ENCODE data around the gene MED1.
"Not testable (repeated sequence)": the region's sequence is repeated elsewhere in the genome, so short reads cannot be mapped to it uniquely, and the experiment has no call there.

Gene MED1

GRCh38 chr17:39391448-39391847 is 59.6 kb downstream of the MED1 start:
- 100% methylated on average over 1 of the region's 5 CpGs for WGBS (ENCODE audit: extremely low coverage, insufficient coverage, low lambda C conversion rate)
- H3K79me1 ChIP-seq (ENCODE audit: low read length): no peaks in the 10 kb centered on the region
- H2BK120ac ChIP-seq (ENCODE audit: low read depth, low read length): no peak overlapping the region
- no peak overlapping the region for H3K4me3 ChIP-seq (ENCODE audit: low read length)
- no peaks in the 10 kb centered on the region for H3K36me3 ChIP-seq (ENCODE audit: control insufficient read depth, insufficient read depth, low read length)
- H2BK5ac ChIP-seq (ENCODE audit: low read length): no peak overlapping the region
- H3K4ac ChIP-seq (ENCODE audit: low read depth, low read length): no peak overlapping the region
- no peaks in the 10 kb centered on the region for H3K79me2 ChIP-seq (ENCODE audit: control insufficient read depth, insufficient read depth, low read length)
- no peak overlapping the region for H4K8ac ChIP-seq (ENCODE audit: low read depth, low read length)
- H2BK15ac ChIP-seq (replicated peaks; ENCODE audit: low read depth): no peak overlapping the region
- H2AK5ac ChIP-seq (ENCODE audit: low read length): no peak overlapping the region
- no peak overlapping the region for H4K5ac ChIP-seq (ENCODE audit: low read length)
- no peak overlapping the region for H3K27ac ChIP-seq (ENCODE audit: low read depth, low read length)
- H3K9ac ChIP-seq (ENCODE audit: low read length): no peak overlapping the region
- no peak overlapping the region for H3K18ac ChIP-seq (ENCODE audit: low read length)
- H3K4me1 ChIP-seq (ENCODE audit: control insufficient read depth, low read depth, low read length): no peaks in the 10 kb centered on the region
- H3K23ac ChIP-seq (ENCODE audit: low read length): no peak overlapping the region
- H3K56ac ChIP-seq (ENCODE audit: low read length): no peak overlapping the region
- H3K4me2 ChIP-seq (ENCODE audit: low read length): no peak overlapping the region
- no peaks in the 10 kb centered on the region for H3K27me3 ChIP-seq (ENCODE audit: insufficient read depth, low read length, poor library complexity)
- no peak for DNase-seq

- no peak overlapping the region for H2AK5ac ChIP-seq (ENCODE audit: low read length)
- H4K8ac ChIP-seq (ENCODE audit: low read depth, low read length): no peak overlapping the region
- H3K23ac ChIP-seq (ENCODE audit: low read length): no peak overlapping the region
- H2BK5ac ChIP-seq (ENCODE audit: low read length): no peak overlapping the region
- no peaks in the 10 kb centered on the region for H3K27me3 ChIP-seq (ENCODE audit: insufficient read depth, low read length, poor library complexity)
- no peak overlapping the region for H3K4me2 ChIP-seq (ENCODE audit: low read length)
- no peak overlapping the region for H3K4me3 ChIP-seq (ENCODE audit: low read length)
- DNase-seq: no peak
- no peaks in the 10 kb centered on the region for H3K79me2 ChIP-seq (ENCODE audit: control insufficient read depth, insufficient read depth, low read length)
- H3K9ac ChIP-seq (ENCODE audit: low read length): no peak overlapping the region
- no peak overlapping the region for H3K18ac ChIP-seq (ENCODE audit: low read length)
- H3K4ac ChIP-seq (ENCODE audit: low read depth, low read length): no peak overlapping the region
- H3K56ac ChIP-seq (ENCODE audit: low read length): no peak overlapping the region
- no peaks in the 10 kb centered on the region for H3K36me3 ChIP-seq (ENCODE audit: control insufficient read depth, insufficient read depth, low read length)
- H4K5ac ChIP-seq (ENCODE audit: low read length): no peak overlapping the region
- WGBS (ENCODE audit: extremely low coverage, insufficient coverage, low lambda C conversion rate): no CpG with 5 or more reads among the region's 6 CpGs
- H2BK15ac ChIP-seq (replicated peaks; ENCODE audit: low read depth): no peak overlapping the region
- H3K27ac ChIP-seq (ENCODE audit: low read depth, low read length): no peak overlapping the region
- H3K4me1 ChIP-seq (ENCODE audit: control insufficient read depth, low read depth, low read length): no peaks in the 10 kb centered on the region
- H2BK120ac ChIP-seq (ENCODE audit: low read depth, low read length): no peak overlapping the region
- no peaks in the 10 kb centered on the region for H3K79me1 ChIP-seq (ENCODE audit: low read length)
Observed at GRCh38 chr17:39385040-39385439, 66.0 kb downstream of the MED1 start.

- Histone ChIP-seq H3K4ac (ENCODE audit: low read depth, low read length) (no peak overlapping the region), H3K23ac (ENCODE audit: low read length) (no peak overlapping the region), H3K18ac (ENCODE audit: low read length) (no peak overlapping the region), H3K27ac (ENCODE audit: low read depth, low read length) (no peak overlapping the region), H3K79me2 (ENCODE audit: control insufficient read depth, insufficient read depth, low read length) (no peaks in the 10 kb centered on the region), H3K27me3 (ENCODE audit: insufficient read depth, low read length, poor library complexity) (no peaks in the 10 kb centered on the region), H2BK120ac (ENCODE audit: low read depth, low read length) (no peak overlapping the region), H2BK5ac (ENCODE audit: low read length) (no peak overlapping the region), H3K4me3 (ENCODE audit: low read length) (no peak overlapping the region), H3K4me1 (ENCODE audit: control insufficient read depth, low read depth, low read length) (no peaks in the 10 kb centered on the region), H2BK15ac (replicated peaks; ENCODE audit: low read depth) (no peak overlapping the region), H4K8ac (ENCODE audit: low read depth, low read length) (no peak overlapping the region), H3K9ac (ENCODE audit: low read length) (no peak overlapping the region), H3K56ac (ENCODE audit: low read length) (no peak overlapping the region), H4K5ac (ENCODE audit: low read length) (no peak overlapping the region), H3K36me3 (ENCODE audit: control insufficient read depth, insufficient read depth, low read length) (no peaks in the 10 kb centered on the region), H3K79me1 (ENCODE audit: low read length) (no peaks in the 10 kb centered on the region), H3K4me2 (ENCODE audit: low read length) (no peak overlapping the region), H2AK5ac (ENCODE audit: low read length) (no peak overlapping the region)
- WGBS (ENCODE audit: extremely low coverage, insufficient coverage, low lambda C conversion rate): no CpG with 5 or more reads among the region's 2 CpGs
- DNase-seq: no peak
Observed at GRCh38 chr17:39380144-39380543, 70.9 kb downstream of the MED1 start.

GRCh38 chr17:39376434-39376833 is 74.6 kb downstream of the MED1 start:
- H3K79me2 ChIP-seq (ENCODE audit: control insufficient read depth, insufficient read depth, low read length): no peaks in the 10 kb centered on the region
- H2AK5ac ChIP-seq (ENCODE audit: low read length): no peak overlapping the region
- no peak overlapping the region for H3K9ac ChIP-seq (ENCODE audit: low read length)
- no peak overlapping the region for H4K5ac ChIP-seq (ENCODE audit: low read length)
- DNase-seq: no peak
- H2BK15ac ChIP-seq (replicated peaks; ENCODE audit: low read depth): no peak overlapping the region
- H4K8ac ChIP-seq (ENCODE audit: low read depth, low read length): no peak overlapping the region
- no peak overlapping the region for H3K18ac ChIP-seq (ENCODE audit: low read length)
- H3K4me3 ChIP-seq (ENCODE audit: low read length): no peak overlapping the region
- no peak overlapping the region for H3K56ac ChIP-seq (ENCODE audit: low read length)
- H3K23ac ChIP-seq (ENCODE audit: low read length): no peak overlapping the region
- no peak overlapping the region for H2BK5ac ChIP-seq (ENCODE audit: low read length)
- no peaks in the 10 kb centered on the region for H3K4me1 ChIP-seq (ENCODE audit: control insufficient read depth, low read depth, low read length)
- no CpG with 5 or more reads among the region's 2 CpGs for WGBS (ENCODE audit: extremely low coverage, insufficient coverage, low lambda C conversion rate)
- no peak overlapping the region for H3K4me2 ChIP-seq (ENCODE audit: low read length)
- no peak overlapping the region for H3K4ac ChIP-seq (ENCODE audit: low read depth, low read length)
- no peak overlapping the region for H3K27ac ChIP-seq (ENCODE audit: low read depth, low read length)
- H3K79me1 ChIP-seq (ENCODE audit: low read length): no peaks in the 10 kb centered on the region
- H2BK120ac ChIP-seq (ENCODE audit: low read depth, low read length): no peak overlapping the region
- H3K36me3 ChIP-seq (ENCODE audit: control insufficient read depth, insufficient read depth, low read length): no peaks in the 10 kb centered on the region
- H3K27me3 ChIP-seq (ENCODE audit: insufficient read depth, low read length, poor library complexity): no peaks in the 10 kb centered on the region

GRCh38 chr17:39367805-39368204 is 83.3 kb downstream of the MED1 start:
- H3K23ac ChIP-seq (ENCODE audit: low read length); H3K27ac ChIP-seq (ENCODE audit: low read depth, low read length): not testable (repeated sequence)

GRCh38 chr17:39365872-39366271 is 85.2 kb downstream of the MED1 start:
- Histone ChIP-seq H3K23ac (ENCODE audit: low read length) (no peak overlapping the region), H3K4me3 (ENCODE audit: low read length) (no peak overlapping the region), H3K4me1 (ENCODE audit: control insufficient read depth, low read depth, low read length) (no peaks in the 10 kb centered on the region), H3K9ac (ENCODE audit: low read length) (no peak overlapping the region), H2AK5ac (ENCODE audit: low read length) (no peak overlapping the region), H3K18ac (ENCODE audit: low read length) (no peak overlapping the region), H4K5ac (ENCODE audit: low read length) (no peak overlapping the region), H3K4me2 (ENCODE audit: low read length) (no peak overlapping the region), H2BK120ac (ENCODE audit: low read depth, low read length) (no peak overlapping the region), H3K79me2 (ENCODE audit: control insufficient read depth, insufficient read depth, low read length) (no peaks in the 10 kb centered on the region), H3K27ac (ENCODE audit: low read depth, low read length) (no peak overlapping the region), H3K56ac (ENCODE audit: low read length) (no peak overlapping the region), H3K27me3 (ENCODE audit: insufficient read depth, low read length, poor library complexity) (no peaks in the 10 kb centered on the region), H3K79me1 (ENCODE audit: low read length) (no peaks in the 10 kb centered on the region), H3K36me3 (ENCODE audit: control insufficient read depth, insufficient read depth, low read length) (no peaks in the 10 kb centered on the region), H2BK5ac (ENCODE audit: low read length) (no peak overlapping the region), H3K4ac (ENCODE audit: low read depth, low read length) (no peak overlapping the region), H2BK15ac (replicated peaks; ENCODE audit: low read depth) (no peak overlapping the region), H4K8ac (ENCODE audit: low read depth, low read length) (no peak overlapping the region)
- no peak for DNase-seq
- WGBS (ENCODE audit: extremely low coverage, insufficient coverage, low lambda C conversion rate): no CpG with 5 or more reads among the region's 5 CpGs

More at GRCh38 chr17:39367805-39368204, 83.3 kb downstream of the MED1 start:
- not testable (repeated sequence) for H4K5ac ChIP-seq (ENCODE audit: low read length); H3K4ac ChIP-seq (ENCODE audit: low read depth, low read length); H2BK15ac ChIP-seq (replicated peaks; ENCODE audit: low read depth); H3K4me1 ChIP-seq (ENCODE audit: control insufficient read depth, low read depth, low read length); H2AK5ac ChIP-seq (ENCODE audit: low read length); H3K4me3 ChIP-seq (ENCODE audit: low read length); H3K9ac ChIP-seq (ENCODE audit: low read length); H2BK5ac ChIP-seq (ENCODE audit: low read length); H3K18ac ChIP-seq (ENCODE audit: low read length); H3K56ac ChIP-seq (ENCODE audit: low read length); DNase-seq; H4K8ac ChIP-seq (ENCODE audit: low read depth, low read length); H2BK120ac ChIP-seq (ENCODE audit: low read depth, low read length); H3K4me2 ChIP-seq (ENCODE audit: low read length); H3K79me1 ChIP-seq (ENCODE audit: low read length); H3K36me3 ChIP-seq (ENCODE audit: control insufficient read depth, insufficient read depth, low read length); H3K27me3 ChIP-seq (ENCODE audit: insufficient read depth, low read length, poor library complexity); H3K79me2 ChIP-seq (ENCODE audit: control insufficient read depth, insufficient read depth, low read length)
- no CpG with 5 or more reads among the region's 4 CpGs for WGBS (ENCODE audit: extremely low coverage, insufficient coverage, low lambda C conversion rate)
